C4-2B (cell line): ENCODE measurements around the gene KCNJ14.

Experiments
- ZFX ChIP-seq: fragments of 450-650 bp; IDR thresholded peaks from 2 replicates; pipeline ENCODE4 v1.6.1; 2017
- TF ChIP-seq, protein P1 (sequence below): fragments of 450-650 bp; conservative IDR thresholded peaks from 2 replicates; pipeline ENCODE4 v1.5.1; 2017; ENCODE audit warnings: mild to moderate bottlenecking

DNA sequence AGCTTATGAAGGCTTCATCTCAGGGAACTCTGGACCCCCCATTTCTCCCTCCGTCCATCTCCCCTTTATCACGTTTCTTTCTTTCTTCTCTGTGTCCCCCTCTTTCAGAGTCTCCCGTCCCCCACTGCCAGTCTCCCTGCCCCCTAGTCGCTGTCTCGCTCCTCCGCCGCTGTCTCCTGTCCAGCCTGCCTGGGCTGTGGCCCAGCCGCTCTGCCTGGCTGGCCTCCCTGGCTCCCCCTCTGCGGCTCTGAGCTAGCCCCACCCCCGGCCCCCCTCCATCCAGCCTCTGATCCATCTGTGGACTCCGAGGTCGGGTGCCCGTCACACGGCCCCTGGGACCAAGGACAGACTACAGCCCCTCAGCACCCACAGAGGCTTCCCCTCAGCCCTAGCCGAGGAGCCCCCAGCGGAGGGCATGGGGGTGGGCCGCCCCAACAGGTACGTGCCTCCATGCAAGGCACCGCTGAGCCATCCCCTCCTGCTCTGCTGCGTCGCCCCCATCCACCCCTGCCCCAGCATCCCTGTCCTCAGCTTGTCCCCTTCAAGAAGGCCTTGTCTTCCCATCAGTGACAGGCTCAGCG, 1.1 kb upstream of the KCNJ14 start:
- TF ChIP-seq, protein P1, sequence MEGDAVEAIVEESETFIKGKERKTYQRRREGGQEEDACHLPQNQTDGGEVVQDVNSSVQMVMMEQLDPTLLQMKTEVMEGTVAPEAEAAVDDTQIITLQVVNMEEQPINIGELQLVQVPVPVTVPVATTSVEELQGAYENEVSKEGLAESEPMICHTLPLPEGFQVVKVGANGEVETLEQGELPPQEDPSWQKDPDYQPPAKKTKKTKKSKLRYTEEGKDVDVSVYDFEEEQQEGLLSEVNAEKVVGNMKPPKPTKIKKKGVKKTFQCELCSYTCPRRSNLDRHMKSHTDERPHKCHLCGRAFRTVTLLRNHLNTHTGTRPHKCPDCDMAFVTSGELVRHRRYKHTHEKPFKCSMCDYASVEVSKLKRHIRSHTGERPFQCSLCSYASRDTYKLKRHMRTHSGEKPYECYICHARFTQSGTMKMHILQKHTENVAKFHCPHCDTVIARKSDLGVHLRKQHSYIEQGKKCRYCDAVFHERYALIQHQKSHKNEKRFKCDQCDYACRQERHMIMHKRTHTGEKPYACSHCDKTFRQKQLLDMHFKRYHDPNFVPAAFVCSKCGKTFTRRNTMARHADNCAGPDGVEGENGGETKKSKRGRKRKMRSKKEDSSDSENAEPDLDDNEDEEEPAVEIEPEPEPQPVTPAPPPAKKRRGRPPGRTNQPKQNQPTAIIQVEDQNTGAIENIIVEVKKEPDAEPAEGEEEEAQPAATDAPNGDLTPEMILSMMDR: no peak
- TF ChIP-seq ZFX: no peak
